BJ (cell line): Measurements from ENCODE around the gene PALLD. TPM values are rescaled to one million over a fixed set of nuclear protein-coding genes. Genes with fewer than 3 reads are reported as not detected.

ENCODE experiments used
- CTCF ChIA-PET: fragments of 350-600 bp; formaldehyde crosslinking; extraction: SDS; loops from one replicate; lab custom pipeline; 2021; ENCODE audit warnings: antibody characterized with exemption, inconsistent platforms; lab: Yijun Ruan, JAX
- POLR2A ChIA-PET: fragments of 300-600 bp; sonication (Branson Sonifier 250); formaldehyde crosslinking; extraction: SDS; loops from one replicate; lab custom pipeline; 2021; ENCODE audit warnings: antibody characterized with exemption; lab: Charles Lee
- DNase-seq: peaks from one replicate; pipeline ENCODE4 v3.0.0-alpha.2; 2011; ENCODE audit warnings: low read depth
- H3K27me3 ChIP-seq: 2 replicates; pipeline ENCODE4 v1.6.0; 2011; ENCODE audit warnings: low read length; ENCODE audit not compliant: control insufficient read depth, insufficient read depth
- H3K36me3 ChIP-seq: 2 replicates; pipeline ENCODE4 v1.5.1; 2011; ENCODE audit warnings: low read length; ENCODE audit not compliant: control insufficient read depth, insufficient read depth
- H3K4me3 ChIP-seq: 2 replicates; pipeline ENCODE4 v1.5.1; 2011; ENCODE audit warnings: low read depth, mild to moderate bottlenecking, control low read depth, low read length
- CTCF ChIP-seq: IDR thresholded peaks from 2 replicates; pipeline ENCODE4 v1.5.1; 2011; ENCODE audit warnings: low read depth, mild to moderate bottlenecking, control low read depth, inconsistent platforms, low read length, moderate library complexity; ENCODE audit not compliant: insufficient read depth
- polyA plus RNA-seq: library from polyadenylated mRNA; depleted of rRNA; stranded (reverse); fragments of >200 nt; gene quantifications from 2 replicates; pipeline ENCODE4 v1.2.3, GENCODE V29; 2011

PALLD gene
- polyA plus RNA-seq, 1 experiment, result 30.3 TPM

DNA sequence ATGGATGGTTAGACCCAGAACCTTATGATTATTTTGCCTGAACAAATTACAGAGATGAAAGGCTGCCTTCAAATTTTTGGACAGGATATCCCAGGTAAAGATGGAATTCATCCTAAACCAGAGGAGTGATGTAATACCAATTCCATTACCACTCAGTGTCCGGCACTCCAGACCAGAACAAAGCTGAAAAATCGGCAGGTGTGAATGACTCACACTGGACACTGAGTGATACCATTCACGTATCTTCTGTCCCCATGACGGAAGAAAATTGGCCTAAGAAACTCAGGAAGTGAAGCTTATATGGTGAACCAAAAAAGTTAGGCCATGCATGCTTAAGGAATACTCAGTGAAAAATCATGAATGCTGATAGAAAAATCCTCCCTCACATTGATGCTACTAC, 34.5 kb downstream of the PALLD start:
- no peak for TF ChIP-seq CTCF
- ChIA-PET POLR2A (no interaction called here), CTCF (interaction anchor here (0.6 kb wide), 1 partner anchor 12 kb away, joined by 3 read pairs; no protein-coding TSS in a partner anchor)
- H3K27me3 ChIP-seq, result no peaks in the 10 kb centered on the region
- DNase-seq, result no peak
- H3K36me3 ChIP-seq, result no peaks in the 10 kb centered on the region
- H3K4me3 ChIP-seq, result no peak overlapping the region

DNA sequence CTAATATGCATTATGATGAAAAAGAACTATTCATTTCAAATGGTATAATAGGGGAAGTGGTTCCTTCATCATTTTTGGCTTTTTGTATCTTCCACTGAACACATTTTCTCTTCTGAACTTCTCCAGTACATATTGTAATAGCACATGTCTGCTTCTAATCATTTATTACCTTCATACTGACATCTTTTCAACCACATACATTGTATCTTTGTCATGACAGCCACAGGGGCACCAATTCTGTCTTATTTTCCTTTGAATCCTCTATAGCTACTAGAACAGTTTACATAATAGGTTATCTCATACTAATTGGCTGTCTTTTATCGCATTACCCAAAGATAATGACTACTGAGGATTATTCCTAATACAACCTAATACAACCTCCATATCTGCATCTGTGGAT, 37.7 kb downstream of the PALLD start:
- POLR2A ChIA-PET, result no interaction called here
- Histone ChIP-seq H3K27me3 (no peaks in the 10 kb centered on the region), H3K4me3 (no peak overlapping the region), H3K36me3 (no peaks in the 10 kb centered on the region)
- CTCF ChIA-PET, result no interaction called here
- no peak for DNase-seq
- TF ChIP-seq CTCF, result no peak

DNA sequence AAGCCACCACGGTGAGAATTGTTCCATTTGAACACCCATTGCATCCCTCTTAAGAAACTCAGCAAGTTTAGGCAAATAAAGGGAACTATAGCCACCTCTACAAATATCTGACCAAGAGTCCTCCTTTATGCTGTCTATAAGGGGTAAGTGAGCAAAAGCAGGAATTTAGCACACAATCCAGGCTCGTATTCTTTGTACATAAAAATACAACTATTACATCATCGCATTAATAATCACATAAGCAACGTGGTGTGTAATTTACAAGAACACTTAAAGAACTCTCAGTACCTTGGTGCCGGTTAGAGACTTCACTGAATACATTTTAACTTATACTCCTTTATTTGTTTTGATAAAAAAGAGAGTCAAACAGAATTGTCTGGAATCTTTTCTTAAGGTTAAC, 38.8 kb downstream of the PALLD start:
- no peaks in the 10 kb centered on the region for H3K27me3 ChIP-seq
- H3K36me3 ChIP-seq, result no peaks in the 10 kb centered on the region
- no peak for DNase-seq
- no peak for TF ChIP-seq CTCF
- H3K4me3 ChIP-seq, result no peak overlapping the region
- POLR2A ChIA-PET, result no interaction called here
- CTCF ChIA-PET, result no interaction called here

GRCh38 chr4:168536448-168536847, 39.6 kb downstream of the PALLD start:
- Histone ChIP-seq H3K27me3 (no peaks in the 10 kb centered on the region), H3K36me3 (no peaks in the 10 kb centered on the region), H3K4me3 (no peak overlapping the region)
- POLR2A ChIA-PET, result no interaction called here
- no peak for DNase-seq
- CTCF ChIA-PET, result no interaction called here
- TF ChIP-seq CTCF, result no peak

DNA sequence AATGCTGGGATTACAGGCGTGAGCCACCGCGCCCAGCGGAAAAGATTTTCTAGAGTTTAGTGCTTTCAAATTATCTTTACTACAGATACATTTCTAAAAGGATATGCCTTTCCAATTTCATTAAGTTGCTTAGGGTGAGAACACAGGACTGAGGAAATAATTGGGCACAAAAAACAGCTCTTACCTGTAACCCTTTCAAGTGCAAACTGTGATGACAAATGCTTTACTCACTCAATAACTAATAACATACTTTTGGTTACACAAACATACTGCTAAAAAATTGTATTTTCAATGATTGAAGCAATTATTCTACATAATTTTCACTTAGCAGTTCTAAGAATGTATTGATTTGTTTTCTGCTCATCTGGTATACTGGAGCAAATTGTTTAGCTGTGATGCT, 40.2 kb downstream of the PALLD start:
- TF ChIP-seq CTCF, result no peak
- Histone ChIP-seq H3K4me3 (no peak overlapping the region), H3K36me3 (no peaks in the 10 kb centered on the region), H3K27me3 (no peaks in the 10 kb centered on the region)
- ChIA-PET CTCF (no interaction called here), POLR2A (no interaction called here)
- no peak for DNase-seq
